Endothelial cell of umbilical vein (primary cell): ENCODE results near the gene FBN3.

Experiments used
- POLR2A ChIP-seq: IDR thresholded peaks from 2 replicates; pipeline ENCODE4 v1.6.1; 2012; ENCODE audit warnings: low read depth, mild to moderate bottlenecking, control low read depth, low read length
- POLR2AphosphoS5 ChIP-seq: IDR thresholded peaks from 2 replicates; pipeline ENCODE4 v1.6.1; 2012; ENCODE audit warnings: low read depth, mild to moderate bottlenecking, control low read depth, low read length, moderate library complexity; ENCODE audit not compliant: insufficient read depth
- TF ChIP-seq, protein P1 (sequence below), 2 donors: IDR thresholded peaks; 1 replicate in 1 of 2; 2 replicates in 1 of 2; pipeline ENCODE4 v1.5.1; 2011; ENCODE audit warnings: low read length in 2 of 2, mild to moderate bottlenecking in 2 of 2, moderate library complexity in 2 of 2, control low read depth in 1 of 2, inconsistent platforms in 1 of 2, low read depth in 1 of 2; ENCODE audit not compliant: insufficient read depth in 1 of 2; ENCODE audit errors: extremely low read depth in 1 of 2

DNA sequence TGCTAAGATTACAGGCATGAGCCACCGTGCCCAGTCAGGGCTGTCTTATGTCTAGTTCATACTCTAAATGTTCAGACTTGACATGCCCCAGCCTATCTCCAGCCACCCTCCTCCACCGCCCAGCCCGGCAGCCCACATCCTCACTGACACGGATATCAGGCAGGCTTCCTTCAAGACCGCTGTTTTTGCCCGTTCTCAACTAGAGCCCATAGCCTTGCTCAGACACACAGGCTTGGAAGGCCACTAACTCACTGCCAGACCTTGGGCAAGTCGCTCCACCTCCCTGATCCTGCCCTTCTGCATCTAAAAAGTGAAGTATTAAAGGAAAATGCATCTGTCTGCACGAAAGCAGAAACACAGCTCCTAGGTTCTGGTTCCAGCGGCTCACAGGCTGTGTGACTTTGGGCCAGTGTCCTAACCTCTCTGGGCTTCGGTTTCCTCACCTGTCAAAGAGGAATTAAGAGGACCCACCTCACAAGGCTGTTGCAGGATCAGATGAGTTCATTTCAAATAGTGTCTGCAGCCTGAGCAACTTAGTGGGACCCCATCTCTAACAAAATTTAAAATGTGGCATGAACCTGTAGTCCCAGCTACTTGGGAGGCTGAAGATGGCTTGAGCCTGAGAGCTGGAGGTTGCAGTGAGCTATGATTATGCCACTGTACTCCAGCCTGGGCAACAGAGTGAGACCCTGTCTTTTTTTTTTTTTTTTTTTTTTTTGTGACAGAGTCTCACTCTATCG, 45.3 kb upstream of the FBN3 start:
- TF ChIP-seq, protein P1, sequence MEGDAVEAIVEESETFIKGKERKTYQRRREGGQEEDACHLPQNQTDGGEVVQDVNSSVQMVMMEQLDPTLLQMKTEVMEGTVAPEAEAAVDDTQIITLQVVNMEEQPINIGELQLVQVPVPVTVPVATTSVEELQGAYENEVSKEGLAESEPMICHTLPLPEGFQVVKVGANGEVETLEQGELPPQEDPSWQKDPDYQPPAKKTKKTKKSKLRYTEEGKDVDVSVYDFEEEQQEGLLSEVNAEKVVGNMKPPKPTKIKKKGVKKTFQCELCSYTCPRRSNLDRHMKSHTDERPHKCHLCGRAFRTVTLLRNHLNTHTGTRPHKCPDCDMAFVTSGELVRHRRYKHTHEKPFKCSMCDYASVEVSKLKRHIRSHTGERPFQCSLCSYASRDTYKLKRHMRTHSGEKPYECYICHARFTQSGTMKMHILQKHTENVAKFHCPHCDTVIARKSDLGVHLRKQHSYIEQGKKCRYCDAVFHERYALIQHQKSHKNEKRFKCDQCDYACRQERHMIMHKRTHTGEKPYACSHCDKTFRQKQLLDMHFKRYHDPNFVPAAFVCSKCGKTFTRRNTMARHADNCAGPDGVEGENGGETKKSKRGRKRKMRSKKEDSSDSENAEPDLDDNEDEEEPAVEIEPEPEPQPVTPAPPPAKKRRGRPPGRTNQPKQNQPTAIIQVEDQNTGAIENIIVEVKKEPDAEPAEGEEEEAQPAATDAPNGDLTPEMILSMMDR (IDR thresholded peaks at IDR 0.05; ENCODE audit: extremely low read depth in 1 of 2, insufficient read depth in 1 of 2, low read depth in 1 of 2, low read length in 2 of 2): no peak
- TF ChIP-seq POLR2AphosphoS5 (no peak), POLR2A (no peak)
